Putamen (tissue), 1 donor: ENCODE data around the gene PRKAR1B.
"Not testable (repeated sequence)": the region's sequence is repeated elsewhere in the genome, so short reads cannot be mapped to it uniquely, and the experiment has no call there.

Source experiments
- DNase-seq: peaks from one replicate; pipeline ENCODE4 v3.0.0-alpha.2; 2016; ENCODE audit warnings: low spot score

Gene PRKAR1B

GRCh38 chr7:620885-621284 is 106.2 kb downstream of the PRKAR1B start:
- no peak for DNase-seq

- DNase-seq, result no peak
Observed at GRCh38 chr7:620056-620455, 107.0 kb downstream of the PRKAR1B start.

GRCh38 chr7:619368-619840 is 107.7 kb downstream of the PRKAR1B start:
- no peak for DNase-seq

GRCh38 chr7:618539-619367 is 108.3 kb downstream of the PRKAR1B start:
- DNase-seq, result no peak

GRCh38 chr7:617614-618538 is 109.2 kb downstream of the PRKAR1B start:
- DNase-seq, result no peak

- DNase-seq, result no peak
Observed at GRCh38 chr7:613442-614140, 113.5 kb downstream of the PRKAR1B start.

- not testable (repeated sequence) for DNase-seq
Observed at GRCh38 chr7:611837-612236, 115.2 kb downstream of the PRKAR1B start.

GRCh38 chr7:611281-611810 is 115.7 kb downstream of the PRKAR1B start:
- DNase-seq, result no peak

GRCh38 chr7:610531-611280 is 116.4 kb downstream of the PRKAR1B start:
- no peak for DNase-seq

GRCh38 chr7:610141-610530 is 116.9 kb downstream of the PRKAR1B start:
- DNase-seq, result no peak

- DNase-seq, result no peak
Observed at GRCh38 chr7:609365-609764, 117.7 kb downstream of the PRKAR1B start.

- DNase-seq, result no peak
Observed at GRCh38 chr7:608954-609353, 118.1 kb downstream of the PRKAR1B start.

GRCh38 chr7:608361-608760 is 118.7 kb downstream of the PRKAR1B start:
- no peak for DNase-seq

- DNase-seq, result no peak
Observed at GRCh38 chr7:607938-608337, 119.1 kb downstream of the PRKAR1B start.

- no peak for DNase-seq
Observed at GRCh38 chr7:605661-606450, 121.2 kb downstream of the PRKAR1B start.

GRCh38 chr7:604884-605531 is 122.1 kb downstream of the PRKAR1B start:
- no peak for DNase-seq

- no peak for DNase-seq
Observed at GRCh38 chr7:604001-604883, 122.8 kb downstream of the PRKAR1B start.

GRCh38 chr7:603152-603951 is 123.7 kb downstream of the PRKAR1B start:
- no peak for DNase-seq
